Neuronal stem cell (in vitro differentiated cells): ENCODE results near the gene VRK1.

ENCODE experiments used
- DNase-seq: peaks from one replicate; pipeline ENCODE4 v3.0.0-alpha.2; 2013; ENCODE audit warnings: low spot score
- H2AFZ ChIP-seq: one replicate; pipeline ENCODE4 v1.6.1; 2013; ENCODE audit warnings: mild to moderate bottlenecking, low read length, inconsistent platforms
- H2AK5ac ChIP-seq: 2 replicates; pipeline ENCODE4 v1.6.1; 2013; ENCODE audit warnings: low read depth, mild to moderate bottlenecking, inconsistent platforms, low read length, moderate library complexity, mixed read lengths
- H2BK120ac ChIP-seq: 2 replicates; pipeline ENCODE4 v1.6.1; 2013; ENCODE audit warnings: low read depth, mild to moderate bottlenecking, inconsistent platforms, low read length, moderate library complexity, mixed read lengths
- H2BK12ac ChIP-seq: one replicate; pipeline ENCODE4 v1.6.1; 2013; ENCODE audit warnings: low read length, inconsistent platforms
- H2BK15ac ChIP-seq: 2 replicates; pipeline ENCODE4 v1.6.1; 2013; ENCODE audit warnings: mild to moderate bottlenecking, low read length, inconsistent platforms, mixed read lengths
- H2BK5ac ChIP-seq: one replicate; pipeline ENCODE4 v1.6.1; 2013; ENCODE audit warnings: inconsistent platforms, mild to moderate bottlenecking, low read length, moderate library complexity
- H3K14ac ChIP-seq: one replicate; pipeline ENCODE4 v1.6.1; 2013; ENCODE audit warnings: low read length, inconsistent platforms
- H3K18ac ChIP-seq: 2 replicates; pipeline ENCODE4 v1.6.1; 2013; ENCODE audit warnings: low read length, inconsistent platforms
- H3K23ac ChIP-seq: 2 replicates; pipeline ENCODE4 v1.6.1; 2013; ENCODE audit warnings: low read depth, mild to moderate bottlenecking, mixed read lengths, low read length, inconsistent platforms; ENCODE audit not compliant: poor library complexity
- H3K27ac ChIP-seq: replicated peaks from 3 replicates; pipeline ENCODE4 v1.5.1; 2013; ENCODE audit warnings: low read length, inconsistent platforms
- H3K27me3 ChIP-seq, 3 experiments: 2 replicates each; pipeline ENCODE4 v1.6.1; 2013; ENCODE audit warnings: low read length in 3 of 3, mild to moderate bottlenecking in 2 of 3, inconsistent platforms in 1 of 3, low read depth in 1 of 3, mixed read lengths in 1 of 3, moderate library complexity in 1 of 3; ENCODE audit not compliant: control insufficient read depth in 3 of 3, insufficient read depth in 3 of 3
- H3K36me3 ChIP-seq, 2 donors: replicated peaks in 1 of 2; 2 replicates each; pipeline ENCODE4 v1.6.1; 2013; ENCODE audit warnings: low read length in 2 of 2; ENCODE audit not compliant: control insufficient read depth in 2 of 2, insufficient read depth in 2 of 2
- H3K4ac ChIP-seq: 2 replicates; pipeline ENCODE4 v1.6.1; 2013; ENCODE audit warnings: inconsistent platforms, mild to moderate bottlenecking, low read length, moderate library complexity
- H3K4me1 ChIP-seq, 2 donors: 1 replicate in 1 of 2; 2 replicates in 1 of 2; pipeline ENCODE4 v1.6.1; 2013; ENCODE audit warnings: low read length in 2 of 2, low read depth in 1 of 2; ENCODE audit not compliant: control insufficient read depth in 2 of 2, insufficient read depth in 1 of 2
- H3K4me2 ChIP-seq: one replicate; pipeline ENCODE4 v1.6.1; 2013; ENCODE audit warnings: mild to moderate bottlenecking, low read length, inconsistent platforms; ENCODE audit not compliant: insufficient read depth, poor library complexity, severe bottlenecking
- H3K4me3 ChIP-seq, 2 donors: 2 replicates each; pipeline ENCODE4 v1.5.1; 2013; ENCODE audit warnings: low read length in 2 of 2, mild to moderate bottlenecking in 2 of 2, inconsistent platforms in 1 of 2, moderate library complexity in 1 of 2
- H3K79me1 ChIP-seq: one replicate; pipeline ENCODE4 v1.6.1; 2013; ENCODE audit warnings: low read depth, mild to moderate bottlenecking, inconsistent platforms, low read length, moderate library complexity
- H3K9ac ChIP-seq: one replicate; pipeline ENCODE4 v1.6.1; 2013; ENCODE audit warnings: mild to moderate bottlenecking, low read depth, low read length, inconsistent platforms; ENCODE audit not compliant: poor library complexity
- H3K9me3 ChIP-seq, 2 donors: replicated peaks in 1 of 2; 2 replicates each; pipeline versions ENCODE3 to v1.6.1; 2013; ENCODE audit warnings: low read length in 2 of 2, mild to moderate bottlenecking in 2 of 2, inconsistent platforms in 1 of 2, low read depth in 1 of 2, mixed read lengths in 1 of 2, moderate library complexity in 1 of 2; ENCODE audit not compliant: control insufficient read depth in 2 of 2, insufficient read depth in 1 of 2
- H4K8ac ChIP-seq: one replicate; pipeline ENCODE4 v1.6.1; 2013; ENCODE audit warnings: low read depth, mild to moderate bottlenecking, inconsistent platforms, low read length, moderate library complexity
- H4K91ac ChIP-seq: one replicate; pipeline ENCODE4 v1.6.1; 2013; ENCODE audit warnings: low read length, low read depth, mild to moderate bottlenecking, inconsistent platforms; ENCODE audit not compliant: poor library complexity
- WGBS, 2 donors: extraction: QIAGEN DNeasy Blood & Tissue Kit; methylation state at CpG; one replicate each; pipeline ENCODE4 v1.1.7; 2013; ENCODE audit warnings: missing lambda C conversion rate in 2 of 2, mixed read lengths in 1 of 2; ENCODE audit not compliant: insufficient read length in 2 of 2, insufficient replicate concordance in 1 of 2; ENCODE audit errors: extremely low coverage in 2 of 2; 5-methylcytosine and 5-hydroxymethylcytosine counted together

VRK1 gene

GRCh38 chr14:96832351-96832750, 35.2 kb downstream of the VRK1 start:
- no peaks in the 10 kb centered on the region for H3K79me1 ChIP-seq
- no peak overlapping the region for H3K4me2 ChIP-seq
- no peak overlapping the region for H3K4ac ChIP-seq
- no peak overlapping the region for H2BK120ac ChIP-seq
- DNase-seq: no peak
- H3K4me3 ChIP-seq: no peak overlapping the region
- H2AK5ac ChIP-seq: no peak overlapping the region
- WGBS, 2 donors: no CpG with 5 or more reads among the region's 2 CpGs
- no peak overlapping the region for H3K18ac ChIP-seq
- no peak overlapping the region for H3K27ac ChIP-seq
- no peak overlapping the region for H2BK5ac ChIP-seq
- no peak overlapping the region for H2BK12ac ChIP-seq
- peaks cover 0 to 26% of the 10 kb centered on the region in 2 donors for H3K9me3 ChIP-seq
- H3K36me3 ChIP-seq: peaks cover 3 to 57% of the 10 kb centered on the region in 2 donors
- H2AFZ ChIP-seq: no peak overlapping the region
- H3K9ac ChIP-seq: no peak overlapping the region
- no peak overlapping the region for H4K8ac ChIP-seq
- H3K27me3 ChIP-seq: no peaks in the 10 kb centered on the region
- no peak overlapping the region for H4K91ac ChIP-seq
- H3K23ac ChIP-seq: no peak overlapping the region
- H3K4me1 ChIP-seq: peaks cover 0 to under 1% of the 10 kb centered on the region in 2 donors
- H3K14ac ChIP-seq: no peak overlapping the region
- no peak overlapping the region for H2BK15ac ChIP-seq

- Histone ChIP-seq H2BK120ac (no peak overlapping the region), H3K27ac (no peak overlapping the region), H3K18ac (no peak overlapping the region), H2AK5ac (no peak overlapping the region), H3K79me1 (no peaks in the 10 kb centered on the region), H3K4me1 (no peaks in the 10 kb centered on the region), H4K8ac (no peak overlapping the region), H2BK12ac (no peak overlapping the region), H3K9ac (no peak overlapping the region), H3K9me3 (peaks cover 0 to 5% of the 10 kb centered on the region in 2 donors), H3K4ac (no peak overlapping the region), H3K36me3 (peaks cover 3 to 97% of the 10 kb centered on the region in 2 donors), H3K4me2 (no peak overlapping the region), H2BK15ac (no peak overlapping the region), H3K4me3 (no peak overlapping the region), H3K27me3 (no peaks in the 10 kb centered on the region), H4K91ac (no peak overlapping the region), H2AFZ (no peak overlapping the region), H3K23ac (no peak overlapping the region), H3K14ac (no peak overlapping the region), H2BK5ac (no peak overlapping the region)
- no peak for DNase-seq
- no CpG with 5 or more reads among the region's 4 CpGs for WGBS, 2 donors
Measured at GRCh38 chr14:96838449-96838848, 41.3 kb downstream of the VRK1 start.

DNA sequence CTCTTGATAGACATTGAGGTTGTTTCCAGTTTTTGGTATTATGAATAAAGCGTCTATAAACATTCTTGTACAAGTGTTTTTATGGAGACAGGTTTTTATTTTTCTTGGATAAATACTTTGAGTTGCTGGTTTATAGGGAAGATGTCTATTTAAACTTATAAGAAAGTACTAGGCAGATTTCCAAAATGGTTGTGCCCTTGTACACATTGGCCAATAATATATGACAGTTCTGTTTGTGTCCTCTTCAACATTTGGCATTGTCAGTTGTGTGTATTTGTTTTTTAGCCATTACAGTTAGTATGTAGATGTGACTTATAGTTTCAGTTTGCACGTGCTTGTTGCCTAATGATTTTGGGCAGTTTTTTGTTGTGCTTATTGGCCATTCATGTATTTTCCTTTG, 42.1 kb downstream of the VRK1 start:
- Histone ChIP-seq H3K4ac (no peak overlapping the region), H3K4me3 (no peak overlapping the region), H4K8ac (no peak overlapping the region), H3K23ac (no peak overlapping the region), H2AFZ (no peak overlapping the region), H3K9ac (no peak overlapping the region), H3K4me2 (no peak overlapping the region), H2BK5ac (no peak overlapping the region), H3K9me3 (peaks cover 0 to 5% of the 10 kb centered on the region in 2 donors), H3K18ac (no peak overlapping the region), H2BK12ac (no peak overlapping the region), H3K4me1 (no peaks in the 10 kb centered on the region), H3K79me1 (no peaks in the 10 kb centered on the region), H3K36me3 (peaks cover 3 to 94% of the 10 kb centered on the region in 2 donors), H3K14ac (no peak overlapping the region), H2AK5ac (no peak overlapping the region), H2BK120ac (no peak overlapping the region), H2BK15ac (no peak overlapping the region), H3K27me3 (no peaks in the 10 kb centered on the region), H4K91ac (no peak overlapping the region), H3K27ac (no peak overlapping the region)
- WGBS, 2 donors: no CpG with 5 or more reads among the region's 2 CpGs
- no peak for DNase-seq

- no peak for DNase-seq
- no peak overlapping the region for H3K23ac ChIP-seq
Measured at GRCh38 chr14:96843137-96843536, 46.0 kb downstream of the VRK1 start.

More at GRCh38 chr14:96843137-96843536, 46.0 kb downstream of the VRK1 start:
- Histone ChIP-seq H2AFZ (no peak overlapping the region), H3K36me3 (peaks cover 5 to 85% of the 10 kb centered on the region in 2 donors), H3K4ac (no peak overlapping the region), H2BK12ac (no peak overlapping the region), H3K18ac (no peak overlapping the region), H3K27ac (no peak overlapping the region), H2BK120ac (no peak overlapping the region), H4K91ac (no peak overlapping the region), H3K9ac (no peak overlapping the region), H3K27me3 (no peaks in the 10 kb centered on the region), H3K79me1 (no peaks in the 10 kb centered on the region), H2BK15ac (no peak overlapping the region), H3K4me2 (no peak overlapping the region), H3K9me3 (peaks cover 0 to 5% of the 10 kb centered on the region in 2 donors), H3K14ac (no peak overlapping the region), H3K4me3 (no peak overlapping the region), H2BK5ac (no peak overlapping the region), H4K8ac (no peak overlapping the region), H2AK5ac (no peak overlapping the region), H3K4me1 (peaks cover 0 to 4% of the 10 kb centered on the region in 2 donors)
